Measurements from ENCODE around the gene GALNT5. TPM values are rescaled to one million over a fixed set of nuclear protein-coding genes. Genes with fewer than 3 reads are reported as not detected.

The GALNT5 gene
- total RNA-seq, 1 donor from 2014 or later, result 0.19 TPM

DNA sequence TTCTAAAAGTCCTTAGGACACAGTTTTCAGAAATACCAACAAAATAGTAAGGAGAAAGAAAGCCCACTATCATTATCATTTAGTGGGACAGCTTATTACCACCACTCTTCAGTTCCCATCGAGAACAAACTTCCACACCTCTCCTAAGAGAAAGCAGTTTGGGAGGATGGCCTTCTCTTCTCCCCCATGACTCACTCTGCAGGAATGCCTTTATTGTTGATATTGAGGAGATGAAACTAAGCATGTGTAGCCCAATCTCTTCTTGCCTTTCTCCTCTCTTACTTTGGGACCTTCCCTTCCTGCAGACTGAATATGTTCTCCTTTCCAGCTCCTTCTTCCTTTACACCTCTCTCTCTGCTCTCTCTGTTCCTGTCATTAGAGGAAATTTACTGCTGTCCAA, 98.1 kb downstream of the GALNT5 start:
- Histone ChIP-seq H3K36me3 (no peaks in the 10 kb centered on the region), H3K27me3 (ENCODE audit: low read depth) (no peaks in the 10 kb centered on the region), H3K4me1 (no peaks in the 10 kb centered on the region), H3K4me3 (no peak overlapping the region), H3K27ac (replicated peaks) (no peak overlapping the region), H3K9me3 (replicated peaks) (no peaks in the 10 kb centered on the region)
- intact Hi-C loops (cut with micrococcal nuclease), result no loop called here
- DNase-seq, result no peak
- TF ChIP-seq, protein P1, sequence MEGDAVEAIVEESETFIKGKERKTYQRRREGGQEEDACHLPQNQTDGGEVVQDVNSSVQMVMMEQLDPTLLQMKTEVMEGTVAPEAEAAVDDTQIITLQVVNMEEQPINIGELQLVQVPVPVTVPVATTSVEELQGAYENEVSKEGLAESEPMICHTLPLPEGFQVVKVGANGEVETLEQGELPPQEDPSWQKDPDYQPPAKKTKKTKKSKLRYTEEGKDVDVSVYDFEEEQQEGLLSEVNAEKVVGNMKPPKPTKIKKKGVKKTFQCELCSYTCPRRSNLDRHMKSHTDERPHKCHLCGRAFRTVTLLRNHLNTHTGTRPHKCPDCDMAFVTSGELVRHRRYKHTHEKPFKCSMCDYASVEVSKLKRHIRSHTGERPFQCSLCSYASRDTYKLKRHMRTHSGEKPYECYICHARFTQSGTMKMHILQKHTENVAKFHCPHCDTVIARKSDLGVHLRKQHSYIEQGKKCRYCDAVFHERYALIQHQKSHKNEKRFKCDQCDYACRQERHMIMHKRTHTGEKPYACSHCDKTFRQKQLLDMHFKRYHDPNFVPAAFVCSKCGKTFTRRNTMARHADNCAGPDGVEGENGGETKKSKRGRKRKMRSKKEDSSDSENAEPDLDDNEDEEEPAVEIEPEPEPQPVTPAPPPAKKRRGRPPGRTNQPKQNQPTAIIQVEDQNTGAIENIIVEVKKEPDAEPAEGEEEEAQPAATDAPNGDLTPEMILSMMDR (IDR thresholded peaks at IDR 0.05; ENCODE audit: borderline replicate concordance), result no peak

GRCh38 chr2:157359628-157360027, 102.1 kb downstream of the GALNT5 start:
- TF ChIP-seq, protein P1 (IDR thresholded peaks at IDR 0.05; ENCODE audit: borderline replicate concordance), result no peak
- H3K4me3 ChIP-seq, result no peak overlapping the region
- peaks cover 10% of the 10 kb centered on the region for H3K4me1 ChIP-seq
- no peaks in the 10 kb centered on the region for H3K36me3 ChIP-seq
- peaks cover 12% of the 10 kb centered on the region for H3K9me3 ChIP-seq (replicated peaks)
- no peaks in the 10 kb centered on the region for H3K27me3 ChIP-seq (ENCODE audit: low read depth)
- H3K27ac ChIP-seq (replicated peaks), result no peak overlapping the region
- intact Hi-C loops (cut with micrococcal nuclease), result no loop called here
- DNase-seq, result no peak

- Histone ChIP-seq H3K36me3 (no peaks in the 10 kb centered on the region), H3K4me3 (no peak overlapping the region), H3K27ac (replicated peaks) (no peak overlapping the region), H3K9me3 (replicated peaks) (peaks cover 12% of the 10 kb centered on the region), H3K4me1 (peaks cover 10% of the 10 kb centered on the region), H3K27me3 (ENCODE audit: low read depth) (no peaks in the 10 kb centered on the region)
- no peak for DNase-seq
- intact Hi-C loops (cut with micrococcal nuclease), result no loop called here
- TF ChIP-seq, protein P1 (IDR thresholded peaks at IDR 0.05; ENCODE audit: borderline replicate concordance), result no peak
These were observed 104.0 kb downstream of the GALNT5 start for GRCh38 chr2:157361526-157361925.

- Histone ChIP-seq H3K9me3 (replicated peaks) (peaks cover 12% of the 10 kb centered on the region), H3K4me3 (no peak overlapping the region), H3K4me1 (peaks cover 10% of the 10 kb centered on the region), H3K36me3 (no peaks in the 10 kb centered on the region), H3K27me3 (ENCODE audit: low read depth) (no peaks in the 10 kb centered on the region), H3K27ac (replicated peaks) (no peak overlapping the region)
- DNase-seq, result no peak
- TF ChIP-seq, protein P1 (IDR thresholded peaks at IDR 0.05; ENCODE audit: borderline replicate concordance), result no peak
- intact Hi-C loops (cut with micrococcal nuclease), result no loop called here
These were observed 105.1 kb downstream of the GALNT5 start for GRCh38 chr2:157362627-157363026.

DNA sequence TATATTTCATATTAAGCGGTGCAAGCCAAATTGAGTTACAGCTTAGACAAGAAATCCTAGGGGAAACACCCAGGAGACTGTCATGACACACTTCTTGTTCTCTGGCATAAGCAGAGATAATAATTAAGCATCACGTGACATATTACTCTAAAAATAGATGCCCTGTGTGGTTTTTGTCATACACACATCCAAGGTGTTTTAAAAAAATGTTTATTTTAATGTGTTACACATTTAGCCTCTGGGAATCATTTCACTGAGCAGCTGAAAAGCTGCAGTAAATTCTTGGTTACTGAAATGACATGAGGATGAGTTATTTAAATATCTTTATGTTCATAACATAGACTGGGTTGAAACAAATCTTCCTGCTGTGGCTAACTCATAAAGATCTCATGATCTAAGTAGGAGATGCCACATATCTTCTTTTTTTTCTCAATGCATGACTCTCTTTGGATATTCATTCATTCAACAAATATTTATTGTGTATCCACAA, 106.2 kb downstream of the GALNT5 start:
- Histone ChIP-seq H3K27me3 (ENCODE audit: low read depth) (no peaks in the 10 kb centered on the region), H3K4me1 (peaks cover 10% of the 10 kb centered on the region), H3K36me3 (no peaks in the 10 kb centered on the region), H3K27ac (replicated peaks) (no peak overlapping the region), H3K4me3 (no peak overlapping the region), H3K9me3 (replicated peaks) (peaks cover 12% of the 10 kb centered on the region)
- TF ChIP-seq, protein P1 (IDR thresholded peaks at IDR 0.05; ENCODE audit: borderline replicate concordance), result no peak
- no peak for DNase-seq
- intact Hi-C loops (cut with micrococcal nuclease), result loop anchor here (2.0 kb wide), 1 partner anchor 43 kb away; no protein-coding TSS in a partner anchor

Other genes starting within 250 kb of the GALNT5 start
- gene ERMN, start 68.1 kb downstream of the GALNT5 start, total RNA-seq, result not detected
- gene CYTIP, start 186.4 kb downstream of the GALNT5 start, total RNA-seq, result 0.82 TPM

Data from left ventricle myocardium inferior (tissue), 1 donor.